MM.1S (cell line): ENCODE results near the gene INPP5D.

Experiments
- DNase-seq: peaks from one replicate; pipeline ENCODE4 v3.0.0-alpha.2; 2015
- H2AFZ ChIP-seq: fragments of 300-600 bp; sonication (generic); 2 replicates; pipeline ENCODE4 v1.6.0; 2016; ENCODE audit warnings: antibody characterized with exemption, low read length
- H3F3A ChIP-seq: fragments of 300-600 bp; sonication (generic); 2 replicates; pipeline ENCODE4 v1.6.1; 2016; ENCODE audit warnings: mild to moderate bottlenecking, antibody characterized with exemption, low read length, moderate library complexity, mixed read lengths; ENCODE audit not compliant: insufficient read depth
- H3K27ac ChIP-seq: fragments of 300-600 bp; sonication (generic); 2 replicates; pipeline ENCODE4 v1.5.1; 2016; ENCODE audit warnings: mild to moderate bottlenecking, low read length
- H3K27me3 ChIP-seq: fragments of 300-600 bp; sonication (generic); replicated peaks from 2 replicates; pipeline ENCODE4 v1.6.0; 2016; ENCODE audit warnings: low read length; ENCODE audit not compliant: insufficient read depth
- H3K36me3 ChIP-seq: fragments of 300-600 bp; sonication (generic); replicated peaks from 2 replicates; pipeline ENCODE4 v1.6.1; 2016; ENCODE audit warnings: mild to moderate bottlenecking, low read length, mixed read lengths; ENCODE audit not compliant: insufficient read depth
- H3K4me1 ChIP-seq: fragments of 300-600 bp; sonication (generic); 2 replicates; pipeline ENCODE4 v1.6.1; 2016; ENCODE audit warnings: low read length, mixed read lengths
- H3K4me2 ChIP-seq: fragments of 300-600 bp; sonication (generic); 2 replicates; pipeline ENCODE4 v1.6.0; 2016; ENCODE audit warnings: low read depth, low read length
- H3K4me3 ChIP-seq: fragments of 300-600 bp; sonication (generic); 2 replicates; pipeline ENCODE4 v1.5.1; 2016; ENCODE audit warnings: low read length, mixed read lengths
- H3K79me2 ChIP-seq: fragments of 300-600 bp; sonication (generic); 2 replicates; pipeline ENCODE4 v1.6.1; 2016; ENCODE audit warnings: mixed run types, low read length, mixed read lengths
- H3K9ac ChIP-seq: fragments of 300-600 bp; sonication (generic); 2 replicates; pipeline ENCODE4 v1.6.1; 2016; ENCODE audit warnings: low read length, mixed read lengths
- H3K9me2 ChIP-seq: fragments of 300-600 bp; sonication (generic); replicated peaks from 2 replicates; pipeline ENCODE4 v1.6.1; 2016; ENCODE audit warnings: mild to moderate bottlenecking, low read length, mixed read lengths; ENCODE audit not compliant: insufficient read depth
- H3K9me3 ChIP-seq: fragments of 300-600 bp; sonication (generic); replicated peaks from 2 replicates; pipeline ENCODE4 v1.6.1; 2016; ENCODE audit warnings: mild to moderate bottlenecking, low read length, mixed read lengths; ENCODE audit not compliant: insufficient read depth
- H4K20me1 ChIP-seq: fragments of 300-600 bp; sonication (generic); 2 replicates; pipeline ENCODE4 v1.6.1; 2016; ENCODE audit warnings: mild to moderate bottlenecking, low read length, moderate library complexity, mixed read lengths; ENCODE audit not compliant: insufficient read depth
- EZH2 ChIP-seq: fragments of 300-600 bp; sonication (generic); optimal IDR thresholded peaks from 2 replicates; pipeline ENCODE3; 2017; ENCODE audit warnings: low read depth, mild to moderate bottlenecking, antibody characterized with exemption, low read length, mixed read lengths
- EZH2phosphoT487 ChIP-seq: fragments of 300-600 bp; sonication (generic); IDR thresholded peaks from 2 replicates; pipeline ENCODE4 v1.6.1; 2018; ENCODE audit warnings: antibody characterized with exemption, low read length
- TF ChIP-seq, protein P1 (sequence below): fragments of 300-600 bp; sonication (generic); IDR thresholded peaks from 2 replicates; pipeline ENCODE4 v1.5.1; 2016; ENCODE audit warnings: antibody characterized with exemption, low read length, mixed read lengths

The INPP5D gene

GRCh38 chr2:233091595-233092375 is 31.6 kb downstream of the INPP5D start:
- H3K4me1 ChIP-seq, result peaks cover under 1% of the 10 kb centered on the region; the same call in 1 of the 2 replicates
- H3K4me2 ChIP-seq, result no peak overlapping the region
- no peak overlapping the region for H3K4me3 ChIP-seq
- no peaks in the 10 kb centered on the region for H3K9me3 ChIP-seq
- H3K36me3 ChIP-seq, result no peaks in the 10 kb centered on the region
- H3K9me2 ChIP-seq, result no peaks in the 10 kb centered on the region
- peaks cover 29% of the 10 kb centered on the region for H3K79me2 ChIP-seq
- H3F3A ChIP-seq, result peaks cover 2% of the 10 kb centered on the region
- no peak for TF ChIP-seq EZH2
- TF ChIP-seq, protein P1, sequence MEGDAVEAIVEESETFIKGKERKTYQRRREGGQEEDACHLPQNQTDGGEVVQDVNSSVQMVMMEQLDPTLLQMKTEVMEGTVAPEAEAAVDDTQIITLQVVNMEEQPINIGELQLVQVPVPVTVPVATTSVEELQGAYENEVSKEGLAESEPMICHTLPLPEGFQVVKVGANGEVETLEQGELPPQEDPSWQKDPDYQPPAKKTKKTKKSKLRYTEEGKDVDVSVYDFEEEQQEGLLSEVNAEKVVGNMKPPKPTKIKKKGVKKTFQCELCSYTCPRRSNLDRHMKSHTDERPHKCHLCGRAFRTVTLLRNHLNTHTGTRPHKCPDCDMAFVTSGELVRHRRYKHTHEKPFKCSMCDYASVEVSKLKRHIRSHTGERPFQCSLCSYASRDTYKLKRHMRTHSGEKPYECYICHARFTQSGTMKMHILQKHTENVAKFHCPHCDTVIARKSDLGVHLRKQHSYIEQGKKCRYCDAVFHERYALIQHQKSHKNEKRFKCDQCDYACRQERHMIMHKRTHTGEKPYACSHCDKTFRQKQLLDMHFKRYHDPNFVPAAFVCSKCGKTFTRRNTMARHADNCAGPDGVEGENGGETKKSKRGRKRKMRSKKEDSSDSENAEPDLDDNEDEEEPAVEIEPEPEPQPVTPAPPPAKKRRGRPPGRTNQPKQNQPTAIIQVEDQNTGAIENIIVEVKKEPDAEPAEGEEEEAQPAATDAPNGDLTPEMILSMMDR, result no peak
- no peak for TF ChIP-seq EZH2phosphoT487
- no peak overlapping the region for H3K9ac ChIP-seq
- H4K20me1 ChIP-seq, result no peaks in the 10 kb centered on the region
- no peak overlapping the region for H2AFZ ChIP-seq
- H3K27ac ChIP-seq, result no peak overlapping the region
- no peak for DNase-seq
- no peaks in the 10 kb centered on the region for H3K27me3 ChIP-seq

- no peak overlapping the region for H3K4me2 ChIP-seq
- H3K9me3 ChIP-seq, result no peaks in the 10 kb centered on the region
- no peaks in the 10 kb centered on the region for H4K20me1 ChIP-seq
- H3K79me2 ChIP-seq, result peaks cover 27% of the 10 kb centered on the region
- TF ChIP-seq EZH2phosphoT487 (no peak), EZH2 (no peak)
- TF ChIP-seq, protein P1, result no peak
- DNase-seq, result no peak
- no peaks in the 10 kb centered on the region for H3F3A ChIP-seq
- H3K4me3 ChIP-seq, result no peak overlapping the region
- no peak overlapping the region for H2AFZ ChIP-seq
- no peak overlapping the region for H3K9ac ChIP-seq
- no peaks in the 10 kb centered on the region for H3K4me1 ChIP-seq
- H3K27ac ChIP-seq, result no peak overlapping the region
- no peaks in the 10 kb centered on the region for H3K27me3 ChIP-seq
- no peaks in the 10 kb centered on the region for H3K9me2 ChIP-seq
- no peaks in the 10 kb centered on the region for H3K36me3 ChIP-seq
Measured at GRCh38 chr2:233092432-233093165, 32.5 kb downstream of the INPP5D start.

DNA sequence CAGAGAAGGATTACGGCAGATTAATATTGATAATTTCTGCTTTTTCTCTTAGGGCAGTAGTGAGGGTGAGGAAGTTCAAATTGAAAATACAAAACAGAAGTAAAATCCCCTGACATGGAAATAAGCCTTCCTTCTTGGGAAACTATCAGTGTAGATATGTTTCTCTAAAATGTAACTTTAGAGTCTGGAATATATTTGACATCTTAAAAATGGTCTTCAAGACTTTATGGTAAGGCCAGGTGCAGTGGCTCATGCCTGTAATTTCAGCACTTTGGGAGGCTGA is 33.0 kb downstream of the INPP5D start:
- no peak overlapping the region for H3K9ac ChIP-seq
- no peak overlapping the region for H3K27ac ChIP-seq

More for the DNA sequence above, 33.0 kb downstream of the INPP5D start:
- no peak for TF ChIP-seq EZH2
- no peak for TF ChIP-seq EZH2phosphoT487
- TF ChIP-seq, protein P1, result no peak
- H3F3A ChIP-seq, result no peaks in the 10 kb centered on the region
- no peak overlapping the region for H2AFZ ChIP-seq
- H3K4me2 ChIP-seq, result no peak overlapping the region
- no peaks in the 10 kb centered on the region for H3K27me3 ChIP-seq
- no peaks in the 10 kb centered on the region for H3K9me2 ChIP-seq
- no peaks in the 10 kb centered on the region for H3K36me3 ChIP-seq
- no peak for DNase-seq
- H3K4me1 ChIP-seq, result no peaks in the 10 kb centered on the region
- peaks cover 24% of the 10 kb centered on the region for H3K79me2 ChIP-seq
- no peak overlapping the region for H3K4me3 ChIP-seq
- no peaks in the 10 kb centered on the region for H4K20me1 ChIP-seq
- H3K9me3 ChIP-seq, result no peaks in the 10 kb centered on the region
